Activated CD8-positive, alpha-beta T cell treated with anti-CD3 and anti-CD28 coated beads, Interleukin-2, amount 10 ng/mL, durations not matched to agents 7 days and 5 days (primary cell): ENCODE data around the gene DNM1. TPM values are rescaled to one million over a fixed set of nuclear protein-coding genes. Genes with fewer than 3 reads are reported as not detected.
"Not testable (repeated sequence)": the region's sequence is repeated elsewhere in the genome, so short reads cannot be mapped to it uniquely, and the experiment has no call there.

Source experiments
- ATAC-seq: fragments of 150-1000 bp; cut with Tn5 transposase; one replicate; pipeline ENCODE4 v1.10.0; 2021; ENCODE audit warnings: moderate library complexity
- CTCF ChIA-PET: fragments of 350-600 bp; sonication (Branson Sonifier 250); formaldehyde crosslinking; loops from one replicate; lab custom pipeline; 2021; ENCODE audit warnings: antibody characterized with exemption; lab: Charles Lee
- POLR2A ChIA-PET: fragments of 350-600 bp; sonication (Branson Sonifier 250); formaldehyde crosslinking; loops from one replicate; lab custom pipeline; 2021; ENCODE audit warnings: antibody characterized with exemption; lab: Charles Lee
- DNase-seq: peaks from one replicate; pipeline ENCODE4 v3.0.0-alpha.2; 2020
- H3K27ac Mint-ChIP-seq: one replicate; pipeline ENCODE4 v1.8.0; 2021; ENCODE audit warnings: mild to moderate bottlenecking, mixed read lengths
- H3K27me3 Mint-ChIP-seq: one replicate; pipeline ENCODE4 v1.8.0; 2021; ENCODE audit warnings: low read depth, mixed read lengths
- H3K36me3 Mint-ChIP-seq: one replicate; pipeline ENCODE4 v1.8.0; 2021; ENCODE audit warnings: low read depth, mixed read lengths
- H3K4me1 Mint-ChIP-seq: one replicate; pipeline ENCODE4 v1.8.0; 2021; ENCODE audit warnings: low read depth, mixed read lengths
- H3K4me3 Mint-ChIP-seq: one replicate; pipeline ENCODE4 v1.8.0; 2021; ENCODE audit warnings: mild to moderate bottlenecking, mixed read lengths
- H3K9me3 Mint-ChIP-seq: one replicate; pipeline ENCODE4 v1.8.0; 2022; ENCODE audit warnings: mixed read lengths; ENCODE audit not compliant: insufficient read depth
- total RNA-seq, 2 experiments: library from RNA; stranded (reverse); gene quantifications; one replicate each; pipeline ENCODE4 v1.2.3, GENCODE V29; 2021

DNM1 gene
- total RNA-seq, 2 experiments from 2014 or later = 0.21 to 0.29 TPM

GRCh38 chr9:128218518-128219389 is 15.6 kb downstream of the DNM1 start:
- ATAC-seq = peak; percentile 96
- CTCF ChIA-PET = interaction anchor here (1.0 to 2.2 kb wide), 3 partner anchors 15 to 29 kb away, joined by 3 to 5 read pairs (median 3); no protein-coding TSS in a partner anchor
- peak overlapping the region; percentile 74 for H3K4me3 Mint-ChIP-seq
- POLR2A ChIA-PET = no interaction called here
- H3K27ac Mint-ChIP-seq = peak overlapping the region; percentile 68
- H3K9me3 Mint-ChIP-seq = no peaks in the 10 kb centered on the region
- no peaks in the 10 kb centered on the region for H3K27me3 Mint-ChIP-seq
- no peaks in the 10 kb centered on the region for H3K36me3 Mint-ChIP-seq
- peaks cover 14% of the 10 kb centered on the region for H3K4me1 Mint-ChIP-seq
- DNase-seq = peak; percentile 96

GRCh38 chr9:128219831-128220230 is 16.7 kb downstream of the DNM1 start:
- Mint-ChIP-seq H3K27ac (no peak overlapping the region), H3K36me3 (no peaks in the 10 kb centered on the region), H3K27me3 (no peaks in the 10 kb centered on the region), H3K4me1 (peaks cover 14% of the 10 kb centered on the region), H3K4me3 (no peak overlapping the region), H3K9me3 (no peaks in the 10 kb centered on the region)
- ATAC-seq (no peak), DNase-seq (no peak)
- CTCF ChIA-PET = interaction anchor here (0.6 kb wide), 1 partner anchor 480 kb away, joined by 3 read pairs; no protein-coding TSS in a partner anchor
- POLR2A ChIA-PET = no interaction called here

DNA sequence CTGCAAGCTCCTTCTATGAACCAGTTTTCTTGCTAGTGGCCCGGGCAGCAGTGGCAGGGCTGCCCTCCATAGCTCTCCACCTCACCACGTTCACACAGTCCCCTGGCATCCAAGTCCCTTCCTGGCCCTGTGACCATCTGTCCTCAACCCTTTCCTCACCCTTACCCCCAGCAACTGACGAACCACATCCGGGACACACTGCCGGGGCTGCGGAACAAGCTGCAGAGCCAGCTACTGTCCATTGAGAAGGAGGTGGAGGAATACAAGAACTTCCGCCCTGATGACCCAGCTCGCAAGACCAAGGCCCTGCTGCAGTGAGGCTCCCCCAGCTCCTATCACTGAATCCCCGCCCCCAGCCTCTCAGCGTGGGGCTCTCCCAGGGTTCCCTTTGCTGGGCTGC is 18.8 kb downstream of the DNM1 start:
- Mint-ChIP-seq H3K27ac (no peak overlapping the region), H3K36me3 (no peaks in the 10 kb centered on the region), H3K4me1 (peaks cover 14% of the 10 kb centered on the region), H3K4me3 (no peak overlapping the region), H3K27me3 (peaks cover 2% of the 10 kb centered on the region), H3K9me3 (no peaks in the 10 kb centered on the region)
- ATAC-seq (no peak), DNase-seq (no peak)
- POLR2A ChIA-PET = no interaction called here
- CTCF ChIA-PET = no interaction called here

DNA sequence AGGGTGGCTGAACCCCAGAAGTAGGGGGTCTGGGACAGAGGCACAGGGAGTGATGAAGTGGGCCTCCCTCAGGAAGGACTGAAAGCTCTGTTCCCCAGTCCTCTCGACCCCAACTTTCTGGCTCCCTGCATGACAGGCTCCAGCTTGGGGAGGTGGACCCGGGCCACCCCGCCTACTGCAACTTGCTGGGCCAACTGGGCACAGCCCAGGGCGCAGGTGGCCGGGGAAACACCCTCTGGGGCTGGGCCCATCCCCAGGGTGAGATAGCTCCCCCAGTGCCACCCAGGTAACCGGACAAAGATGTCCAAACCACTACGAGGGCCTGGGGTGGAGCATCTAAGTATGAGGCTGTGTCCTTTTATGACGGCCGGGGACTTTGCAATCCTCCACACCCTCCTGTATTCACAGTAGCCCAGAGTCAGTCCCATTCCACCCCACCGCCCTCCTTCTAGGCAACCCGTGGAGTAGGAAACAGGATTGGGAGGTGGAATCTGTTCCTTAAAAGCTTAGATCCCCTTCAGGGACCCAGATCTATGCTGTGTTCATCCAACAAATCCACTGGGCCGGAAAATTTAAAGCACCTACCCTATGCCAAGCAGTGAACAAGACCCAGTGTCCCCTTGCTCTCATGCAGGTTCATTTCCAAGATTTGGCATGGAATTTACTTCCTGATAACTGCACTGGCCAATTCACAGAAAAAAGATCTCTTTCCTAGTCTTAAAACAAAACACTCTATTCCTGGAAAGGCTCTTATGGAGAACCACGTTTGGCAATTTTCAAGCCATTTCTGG is 19.9 kb downstream of the DNM1 start:
- ChIA-PET CTCF (no interaction called here), POLR2A (no interaction called here)
- no peak overlapping the region for H3K4me3 Mint-ChIP-seq
- DNase-seq = no peak
- no peak for ATAC-seq
- no peaks in the 10 kb centered on the region for H3K9me3 Mint-ChIP-seq
- no peak overlapping the region for H3K27ac Mint-ChIP-seq
- H3K36me3 Mint-ChIP-seq = no peaks in the 10 kb centered on the region
- peaks cover 11% of the 10 kb centered on the region for H3K4me1 Mint-ChIP-seq
- peaks cover 2% of the 10 kb centered on the region for H3K27me3 Mint-ChIP-seq

GRCh38 chr9:128224877-128225276 is 21.7 kb downstream of the DNM1 start:
- H3K4me3 Mint-ChIP-seq = no peak overlapping the region

DNA sequence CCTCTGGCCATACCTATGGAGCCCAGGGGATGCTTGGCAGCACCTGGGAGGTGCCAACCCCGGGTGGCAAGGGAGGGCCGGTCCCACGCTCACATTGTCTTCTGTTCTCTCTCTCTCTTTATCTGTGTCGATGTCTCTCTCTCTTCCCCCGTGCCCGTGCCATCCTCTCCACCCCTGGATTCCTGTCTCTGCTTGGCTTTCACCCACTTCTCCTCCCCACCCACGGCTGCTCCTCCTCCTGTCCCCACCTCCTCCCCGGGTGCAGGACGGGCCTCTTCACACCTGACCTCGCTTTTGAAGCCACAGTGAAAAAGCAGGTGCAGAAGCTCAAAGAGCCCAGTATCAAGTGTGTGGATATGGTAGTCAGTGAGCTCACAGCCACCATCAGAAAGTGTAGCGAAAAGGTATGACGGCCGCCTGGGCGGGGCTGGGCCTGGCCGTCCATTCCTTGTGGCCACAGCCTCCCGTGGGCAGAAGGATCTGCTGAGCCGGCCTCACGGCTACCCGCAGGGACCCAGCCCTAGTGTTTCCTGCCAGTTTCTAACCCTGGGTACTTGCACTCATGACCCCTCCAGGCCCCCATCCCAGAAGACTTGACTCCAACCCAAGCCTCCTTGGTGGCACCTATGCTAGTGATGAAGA is 22.7 kb downstream of the DNM1 start:
- H3K27ac Mint-ChIP-seq = no peak overlapping the region
- no peak overlapping the region for H3K4me3 Mint-ChIP-seq
- H3K4me1 Mint-ChIP-seq = no peaks in the 10 kb centered on the region
- H3K36me3 Mint-ChIP-seq = no peaks in the 10 kb centered on the region
- ATAC-seq = no peak
- POLR2A ChIA-PET = no interaction called here
- peaks cover 2% of the 10 kb centered on the region for H3K27me3 Mint-ChIP-seq
- DNase-seq = no peak
- CTCF ChIA-PET = no interaction called here
- no peaks in the 10 kb centered on the region for H3K9me3 Mint-ChIP-seq

More at GRCh38 chr9:128224877-128225276, 21.7 kb downstream of the DNM1 start:
- Mint-ChIP-seq H3K9me3 (no peaks in the 10 kb centered on the region), H3K27me3 (peaks cover 2% of the 10 kb centered on the region), H3K36me3 (no peaks in the 10 kb centered on the region), H3K4me1 (no peaks in the 10 kb centered on the region), H3K27ac (no peak overlapping the region)
- no peak for ATAC-seq
- no peak for DNase-seq
- CTCF ChIA-PET = no interaction called here
- POLR2A ChIA-PET = no interaction called here

GRCh38 chr9:128226412-128226801 is 23.2 kb downstream of the DNM1 start:
- Mint-ChIP-seq H3K4me1 (no peaks in the 10 kb centered on the region), H3K9me3 (no peaks in the 10 kb centered on the region), H3K36me3 (no peaks in the 10 kb centered on the region), H3K27me3 (peaks cover 2% of the 10 kb centered on the region), H3K27ac (no peak overlapping the region), H3K4me3 (no peak overlapping the region)
- POLR2A ChIA-PET = no interaction called here
- DNase-seq (no peak), ATAC-seq (no peak)
- CTCF ChIA-PET = no interaction called here

- H3K4me1 Mint-ChIP-seq, H3K4me3 Mint-ChIP-seq, CTCF ChIA-PET, H3K27ac Mint-ChIP-seq, ATAC-seq, POLR2A ChIA-PET, H3K36me3 Mint-ChIP-seq, DNase-seq, H3K9me3 Mint-ChIP-seq, H3K27me3 Mint-ChIP-seq: not testable (repeated sequence)
Measured at GRCh38 chr9:128230897-128231296, 27.7 kb downstream of the DNM1 start.

- POLR2A ChIA-PET = no interaction called here
- DNase-seq = no peak
- CTCF ChIA-PET = no interaction called here
Measured at GRCh38 chr9:128231638-128232527, 28.7 kb downstream of the DNM1 start.

DNA sequence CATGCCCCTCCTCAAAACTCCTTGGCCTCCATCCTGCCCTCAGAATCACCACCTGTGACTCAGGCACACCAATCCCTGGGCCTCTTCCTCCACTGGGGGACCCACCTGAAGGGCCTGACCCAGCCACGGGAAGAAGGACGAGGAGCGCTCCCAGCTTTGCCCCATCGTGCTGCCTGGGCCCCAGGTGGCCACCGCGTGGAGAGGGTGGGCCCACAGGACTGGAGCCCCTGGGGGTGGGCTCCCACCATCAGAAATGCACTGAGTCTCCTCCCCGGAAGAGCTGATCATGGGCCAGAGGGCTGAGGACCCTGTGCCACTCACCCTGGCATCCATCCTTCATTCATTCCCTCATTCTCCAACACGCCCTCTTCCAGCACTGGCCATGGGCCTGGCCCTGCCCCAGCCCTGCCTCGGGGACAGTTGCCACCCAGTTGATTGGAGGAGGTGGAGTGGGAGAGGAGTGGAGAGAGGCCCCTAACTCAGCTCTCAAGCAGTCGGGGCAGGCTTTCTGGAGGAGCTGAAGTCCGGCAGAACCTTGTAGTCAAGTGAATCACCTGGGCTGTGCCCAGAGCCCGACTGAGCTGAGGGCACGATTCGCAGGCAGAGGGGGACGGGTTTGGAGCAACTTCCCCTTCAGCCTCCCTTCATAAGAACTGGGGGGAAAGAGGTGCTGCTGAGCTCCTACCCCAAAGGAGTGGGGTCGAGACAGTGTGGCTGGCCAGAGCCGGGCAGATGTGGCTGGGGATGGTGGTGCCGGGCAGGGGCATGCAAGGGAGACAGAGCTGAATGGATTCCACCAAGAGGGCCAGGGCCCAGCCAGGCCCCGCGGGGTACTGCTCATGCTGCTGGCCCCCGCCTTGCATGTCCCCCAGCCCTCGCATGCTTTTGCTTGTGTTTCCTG is 29.6 kb downstream of the DNM1 start:
- no peak for DNase-seq
- H3K4me1 Mint-ChIP-seq = no peaks in the 10 kb centered on the region
- H3K36me3 Mint-ChIP-seq = no peaks in the 10 kb centered on the region
- CTCF ChIA-PET = no interaction called here
- H3K9me3 Mint-ChIP-seq = no peaks in the 10 kb centered on the region
- no peaks in the 10 kb centered on the region for H3K27me3 Mint-ChIP-seq
- H3K4me3 Mint-ChIP-seq = no peak overlapping the region
- no peak overlapping the region for H3K27ac Mint-ChIP-seq
- no peak for ATAC-seq
- POLR2A ChIA-PET = no interaction called here

More at GRCh38 chr9:128231638-128232527, 28.7 kb downstream of the DNM1 start:
- H3K27ac Mint-ChIP-seq = no peak overlapping the region
- H3K27me3 Mint-ChIP-seq = no peaks in the 10 kb centered on the region
- ATAC-seq = no peak
- no peak overlapping the region for H3K4me3 Mint-ChIP-seq
- no peaks in the 10 kb centered on the region for H3K36me3 Mint-ChIP-seq
- no peaks in the 10 kb centered on the region for H3K4me1 Mint-ChIP-seq
- no peaks in the 10 kb centered on the region for H3K9me3 Mint-ChIP-seq
